ENCODE results near the gene TMUB2. TPM values are rescaled to one million over a fixed set of nuclear protein-coding genes. Genes with fewer than 3 reads are reported as not detected.

Gene TMUB2
- total and polyA plus RNA-seq, 8 donors: 10.4 to 50.9 (median 15.9) TPM

DNA sequence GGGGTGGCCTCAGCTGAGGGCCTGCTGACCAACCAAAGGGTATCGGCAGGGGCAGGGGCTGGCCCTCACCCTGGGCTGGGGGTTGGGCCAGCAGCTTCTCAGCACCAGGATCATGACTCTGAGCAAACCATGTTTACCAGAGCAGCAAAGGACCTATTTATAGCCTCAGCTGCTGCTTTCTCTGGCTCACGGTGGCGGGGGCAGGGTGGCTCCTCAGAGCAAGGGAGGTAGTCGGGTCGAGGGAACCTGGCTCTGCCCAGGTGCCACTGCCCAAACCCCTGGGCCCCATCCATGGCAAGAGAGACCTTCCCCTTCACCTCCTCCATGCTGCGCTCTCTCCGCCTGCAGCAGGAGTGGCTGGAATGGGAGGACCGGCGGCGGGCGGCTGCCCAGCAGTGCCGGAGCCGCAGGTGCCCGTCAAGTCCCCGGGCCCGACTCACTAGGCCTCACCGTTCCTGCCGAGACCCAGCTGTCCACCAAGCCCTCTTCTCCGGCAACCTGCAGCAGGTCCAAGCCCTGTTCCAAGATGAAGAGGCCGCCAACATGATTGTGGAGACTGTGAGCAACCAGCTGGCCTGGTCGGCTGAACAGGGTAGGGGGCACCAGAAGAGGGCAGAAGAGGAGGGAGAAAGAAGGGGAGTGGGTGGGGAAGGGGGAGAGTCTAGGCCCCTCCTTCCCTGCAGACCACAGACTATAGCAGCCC, 16.1 kb upstream of the TMUB2 start, which contains the start of gene ASB16:
Gene ASB16 (plus strand): TSS at position 206 of the 703 bp plus-strand sequence. CDS start 86 bp downstream, at position 292.
- ATAC-seq (peak; percentile 82 to 90 (median 88)), DNase-seq (peak; percentile 54 to 87 (median 70)), FAIRE-seq (no peak)
- Histone ChIP-seq H3K9me3 (no peaks in the 10 kb centered on the region), H3K4me3 (peak within 1 kb of the TSS in 2 of 4 donors; percentile 39 to 43), H3K36me3 (no peaks in the 10 kb centered on the region), H3K27ac (peak within 1 kb of the TSS; percentile 55 to 83 (median 69)), H3K27me3 (no peaks in the 10 kb centered on the region), H3K4me1 (peaks cover 0 to 6% (median 5%) of the 10 kb centered on the region in 3 donors)
- intact Hi-C loops (cut with DNase I): no loop called here
- WGBS, 2 donors: 10 to 14% methylated on average over 21 of the region's 21 CpGs
- TF ChIP-seq, protein P1, sequence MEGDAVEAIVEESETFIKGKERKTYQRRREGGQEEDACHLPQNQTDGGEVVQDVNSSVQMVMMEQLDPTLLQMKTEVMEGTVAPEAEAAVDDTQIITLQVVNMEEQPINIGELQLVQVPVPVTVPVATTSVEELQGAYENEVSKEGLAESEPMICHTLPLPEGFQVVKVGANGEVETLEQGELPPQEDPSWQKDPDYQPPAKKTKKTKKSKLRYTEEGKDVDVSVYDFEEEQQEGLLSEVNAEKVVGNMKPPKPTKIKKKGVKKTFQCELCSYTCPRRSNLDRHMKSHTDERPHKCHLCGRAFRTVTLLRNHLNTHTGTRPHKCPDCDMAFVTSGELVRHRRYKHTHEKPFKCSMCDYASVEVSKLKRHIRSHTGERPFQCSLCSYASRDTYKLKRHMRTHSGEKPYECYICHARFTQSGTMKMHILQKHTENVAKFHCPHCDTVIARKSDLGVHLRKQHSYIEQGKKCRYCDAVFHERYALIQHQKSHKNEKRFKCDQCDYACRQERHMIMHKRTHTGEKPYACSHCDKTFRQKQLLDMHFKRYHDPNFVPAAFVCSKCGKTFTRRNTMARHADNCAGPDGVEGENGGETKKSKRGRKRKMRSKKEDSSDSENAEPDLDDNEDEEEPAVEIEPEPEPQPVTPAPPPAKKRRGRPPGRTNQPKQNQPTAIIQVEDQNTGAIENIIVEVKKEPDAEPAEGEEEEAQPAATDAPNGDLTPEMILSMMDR (IDR thresholded peaks at IDR 0.05): no peak

DNA sequence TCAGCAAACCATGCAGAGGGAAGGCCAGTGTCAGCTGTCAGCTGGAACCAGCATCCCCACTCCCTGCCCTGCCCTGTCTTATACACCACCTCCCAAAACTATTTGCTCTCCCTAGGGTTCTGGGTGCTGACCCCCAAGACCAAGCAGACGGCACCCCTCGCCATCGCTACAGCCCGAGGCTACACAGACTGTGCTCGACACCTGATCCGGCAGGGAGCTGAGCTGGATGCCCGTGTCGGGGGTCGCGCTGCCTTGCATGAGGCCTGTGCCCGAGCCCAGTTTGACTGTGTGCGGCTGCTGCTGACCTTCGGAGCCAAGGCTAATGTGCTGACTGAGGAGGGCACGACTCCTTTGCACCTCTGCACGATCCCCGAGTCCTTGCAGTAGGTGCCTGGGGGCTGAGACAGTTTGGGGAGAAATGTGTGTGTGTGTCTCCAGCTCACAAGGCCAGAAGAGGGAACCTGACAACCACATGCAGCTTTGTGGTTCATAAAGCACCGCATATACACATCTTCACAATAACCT, 14.8 kb upstream of the TMUB2 start:
- no peak for FAIRE-seq
- peak in 1 of 6 donors; percentile 69 for DNase-seq

DNA sequence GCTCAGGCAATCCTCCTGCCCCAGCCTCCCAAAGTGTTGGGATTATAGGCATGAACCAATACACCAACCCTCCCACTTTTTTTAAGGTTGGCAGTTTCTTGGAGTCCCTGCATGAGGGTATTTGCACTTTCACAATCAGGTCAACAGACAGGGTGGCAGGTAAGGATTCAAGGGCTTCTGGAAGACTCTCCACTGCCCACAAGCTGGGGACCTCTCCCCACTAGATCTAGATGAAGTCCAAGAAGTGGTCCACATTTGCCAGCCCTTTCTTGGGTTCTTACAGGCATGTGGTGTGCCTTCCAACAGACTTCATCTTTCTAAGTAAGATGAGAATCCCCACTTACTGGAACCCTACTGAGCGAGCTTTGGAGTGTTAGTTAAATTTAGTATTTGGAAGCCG, 12.3 kb upstream of the TMUB2 start:
- no peak overlapping the region for H3K27ac ChIP-seq
- intact Hi-C loops (cut with DNase I): no loop called here
- 98 to 100% methylated on average over 2 of the region's 2 CpGs for WGBS, 2 donors
- H3K27me3 ChIP-seq: no peaks in the 10 kb centered on the region
- H3K36me3 ChIP-seq: peaks cover 0 to 4% (median 0%) of the 10 kb centered on the region in 3 donors
- no peak overlapping the region for H3K4me3 ChIP-seq
- no peaks in the 10 kb centered on the region for H3K9me3 ChIP-seq
- ATAC-seq: no peak
- peaks cover 0 to 6% (median 5%) of the 10 kb centered on the region in 3 donors for H3K4me1 ChIP-seq
- TF ChIP-seq, protein P1 (IDR thresholded peaks at IDR 0.05): no peak
- no peak for DNase-seq
- no peak for FAIRE-seq

More for the DNA sequence above, 14.8 kb upstream of the TMUB2 start:
- no peak overlapping the region for H3K4me3 ChIP-seq
- H3K4me1 ChIP-seq: peaks cover 0 to 6% (median 5%) of the 10 kb centered on the region in 3 donors
- peaks cover 0 to 4% (median 0%) of the 10 kb centered on the region in 3 donors for H3K36me3 ChIP-seq
- intact Hi-C loops (cut with DNase I): no loop called here
- no peaks in the 10 kb centered on the region for H3K9me3 ChIP-seq
- H3K27ac ChIP-seq: no peak overlapping the region
- 70 to 73% methylated on average over 17 of the region's 17 CpGs for WGBS, 2 donors
- no peak for ATAC-seq
- TF ChIP-seq, protein P1 (IDR thresholded peaks at IDR 0.05): no peak
- H3K27me3 ChIP-seq: no peaks in the 10 kb centered on the region

DNA sequence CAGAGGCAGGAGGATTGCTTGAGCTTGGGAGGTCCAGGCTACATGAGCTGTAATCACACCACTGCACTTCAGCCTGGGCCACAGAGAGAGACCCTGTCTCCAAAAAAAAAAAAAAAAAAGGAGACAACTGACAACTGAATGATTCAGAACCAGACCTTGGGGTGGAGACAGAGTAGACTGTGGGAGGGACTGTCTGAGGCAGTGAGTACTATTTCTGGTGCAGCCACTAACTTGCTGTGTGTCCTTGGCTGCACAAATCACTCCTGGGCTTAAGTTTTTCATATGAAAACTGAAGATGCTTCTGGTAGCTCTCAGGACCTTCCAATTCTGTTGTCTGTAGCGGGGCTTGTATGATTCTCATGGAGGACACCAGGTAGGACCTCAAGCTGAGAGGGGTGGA, 10.5 kb upstream of the TMUB2 start:
- TF ChIP-seq, protein P1 (IDR thresholded peaks at IDR 0.05): no peak
- no peak for FAIRE-seq
- no peak for DNase-seq
- WGBS, 2 donors: 100% methylated on average over 1 of the region's 1 CpG
- intact Hi-C loops (cut with DNase I): no loop called here
- Histone ChIP-seq H3K27me3 (no peaks in the 10 kb centered on the region), H3K4me1 (no peaks in the 10 kb centered on the region), H3K9me3 (no peaks in the 10 kb centered on the region), H3K27ac (no peak overlapping the region), H3K4me3 (no peak overlapping the region), H3K36me3 (peaks cover 0 to 4% (median 0%) of the 10 kb centered on the region in 3 donors)
- no peak for ATAC-seq
